Breast epithelium (tissue), 3 donors: ENCODE results near the gene LTBP4.
"Not testable (repeated sequence)": the region's sequence is repeated elsewhere in the genome, so short reads cannot be mapped to it uniquely, and the experiment has no call there.

Source experiments
- POLR2A ChIP-seq: fragments of 450-650 bp; IDR thresholded peaks from one replicate; pipeline ENCODE4 v1.6.1; 2016; ENCODE audit warnings: antibody characterized with exemption, mild to moderate bottlenecking, moderate library complexity
- TF ChIP-seq, protein P1 (sequence below), 3 donors: fragments of 450-650 bp; IDR thresholded peaks; one replicate each; pipeline ENCODE4 v1.5.1; 2016 to 2017; ENCODE audit warnings: antibody characterized with exemption in 3 of 3, mild to moderate bottlenecking in 3 of 3, moderate library complexity in 3 of 3

DNA sequence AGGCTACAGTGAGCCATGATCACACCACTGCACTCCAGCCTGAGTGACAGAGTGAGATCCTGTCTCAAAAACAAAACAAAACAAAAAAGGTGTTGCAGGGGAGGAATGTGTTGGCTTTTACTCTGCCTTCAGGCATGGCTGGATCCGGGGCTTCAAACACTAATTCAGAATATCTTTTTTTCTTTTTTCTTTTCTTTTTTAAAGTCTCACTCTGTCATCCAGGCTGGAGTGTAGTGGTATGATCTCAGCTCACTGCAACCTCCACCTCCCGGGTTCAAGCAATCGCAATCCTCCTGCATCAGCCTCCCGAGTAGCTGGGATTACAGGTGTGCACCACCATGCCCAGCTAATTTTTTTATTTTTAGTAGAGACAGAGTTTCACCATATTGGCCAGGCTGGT, 9.4 kb upstream of the LTBP4 start:
- TF ChIP-seq, protein P1, sequence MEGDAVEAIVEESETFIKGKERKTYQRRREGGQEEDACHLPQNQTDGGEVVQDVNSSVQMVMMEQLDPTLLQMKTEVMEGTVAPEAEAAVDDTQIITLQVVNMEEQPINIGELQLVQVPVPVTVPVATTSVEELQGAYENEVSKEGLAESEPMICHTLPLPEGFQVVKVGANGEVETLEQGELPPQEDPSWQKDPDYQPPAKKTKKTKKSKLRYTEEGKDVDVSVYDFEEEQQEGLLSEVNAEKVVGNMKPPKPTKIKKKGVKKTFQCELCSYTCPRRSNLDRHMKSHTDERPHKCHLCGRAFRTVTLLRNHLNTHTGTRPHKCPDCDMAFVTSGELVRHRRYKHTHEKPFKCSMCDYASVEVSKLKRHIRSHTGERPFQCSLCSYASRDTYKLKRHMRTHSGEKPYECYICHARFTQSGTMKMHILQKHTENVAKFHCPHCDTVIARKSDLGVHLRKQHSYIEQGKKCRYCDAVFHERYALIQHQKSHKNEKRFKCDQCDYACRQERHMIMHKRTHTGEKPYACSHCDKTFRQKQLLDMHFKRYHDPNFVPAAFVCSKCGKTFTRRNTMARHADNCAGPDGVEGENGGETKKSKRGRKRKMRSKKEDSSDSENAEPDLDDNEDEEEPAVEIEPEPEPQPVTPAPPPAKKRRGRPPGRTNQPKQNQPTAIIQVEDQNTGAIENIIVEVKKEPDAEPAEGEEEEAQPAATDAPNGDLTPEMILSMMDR (IDR thresholded peaks at IDR 0.05) = not testable (repeated sequence)
- not testable (repeated sequence) for TF ChIP-seq POLR2A
